GM18505 (cell line): ENCODE measurements around the gene LRRC61.

ENCODE experiments used
- ATAC-seq: cut with Tn5 transposase; IDR thresholded peaks from one replicate; pipeline ENCODE4 v1.9.1; 2021; ENCODE audit not compliant: unreplicated experiment
- POLR2A ChIP-seq: IDR thresholded peaks from 4 replicates; pipeline ENCODE4 v1.6.1; 2011; ENCODE audit warnings: borderline replicate concordance; ENCODE audit not compliant: insufficient read depth, insufficient read length; ENCODE audit errors: extremely low read depth

Gene LRRC61

GRCh38 chr7:150336746-150337145 is 13.6 kb downstream of the LRRC61 start:
- TF ChIP-seq POLR2A: no peak
- ATAC-seq: no peak

DNA sequence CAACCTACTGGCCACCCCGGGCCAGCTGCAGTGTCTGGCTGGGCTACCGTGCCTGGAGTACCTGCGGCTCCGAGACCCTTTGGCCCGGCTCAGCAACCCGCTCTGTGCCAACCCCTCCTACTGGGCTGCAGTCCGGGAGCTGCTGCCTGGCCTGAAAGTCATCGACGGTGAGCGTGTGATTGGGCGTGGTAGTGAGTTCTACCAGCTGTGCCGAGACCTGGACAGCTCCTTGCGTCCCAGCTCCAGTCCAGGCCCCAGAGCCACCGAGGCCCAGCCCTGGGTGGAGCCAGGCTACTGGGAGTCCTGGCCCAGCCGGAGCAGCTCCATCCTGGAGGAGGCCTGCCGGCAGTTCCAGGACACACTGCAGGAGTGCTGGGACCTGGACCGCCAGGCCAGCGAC is 14.0 kb downstream of the LRRC61 start:
- ATAC-seq: no peak
- no peak for TF ChIP-seq POLR2A

GRCh38 chr7:150337659-150338081 is 14.5 kb downstream of the LRRC61 start:
- no peak for TF ChIP-seq POLR2A
- no peak for ATAC-seq

DNA sequence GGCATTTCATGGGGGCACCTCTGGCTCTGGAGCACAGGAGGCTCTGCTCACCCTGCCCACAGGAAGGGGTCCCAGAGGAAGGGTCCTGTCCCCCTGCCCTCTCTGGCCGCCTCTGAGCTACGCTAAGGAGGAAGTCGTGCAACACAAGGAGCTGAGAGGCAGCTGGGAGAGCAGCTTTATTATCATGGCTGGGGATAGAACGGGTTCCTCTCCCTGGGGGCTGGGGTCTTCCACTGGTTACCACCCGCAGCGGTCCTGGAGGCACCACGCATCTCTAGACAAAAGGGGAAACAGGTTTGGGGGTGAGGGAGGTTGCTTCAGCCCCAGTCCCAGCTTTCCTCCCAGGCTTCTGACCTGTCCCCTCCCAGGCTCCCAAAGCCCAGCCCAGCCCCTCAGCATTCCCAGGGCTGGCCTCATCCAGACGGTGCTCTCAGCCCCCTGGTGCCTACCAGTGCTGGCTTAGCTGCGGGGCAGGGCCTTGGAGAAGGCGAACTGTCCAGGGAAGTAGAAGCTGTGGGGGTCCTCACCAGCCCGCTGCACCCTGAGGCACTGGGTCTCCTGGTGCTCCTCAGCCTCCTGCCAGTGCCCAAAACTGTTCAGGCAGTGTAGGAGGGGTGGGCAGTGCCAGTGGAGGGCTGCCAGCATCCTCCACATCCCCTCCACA is 15.1 kb downstream of the LRRC61 start:
- no peak for ATAC-seq
- no peak for TF ChIP-seq POLR2A

GRCh38 chr7:150339409-150339809 is 16.3 kb downstream of the LRRC61 start:
- no peak for TF ChIP-seq POLR2A
- no peak for ATAC-seq

DNA sequence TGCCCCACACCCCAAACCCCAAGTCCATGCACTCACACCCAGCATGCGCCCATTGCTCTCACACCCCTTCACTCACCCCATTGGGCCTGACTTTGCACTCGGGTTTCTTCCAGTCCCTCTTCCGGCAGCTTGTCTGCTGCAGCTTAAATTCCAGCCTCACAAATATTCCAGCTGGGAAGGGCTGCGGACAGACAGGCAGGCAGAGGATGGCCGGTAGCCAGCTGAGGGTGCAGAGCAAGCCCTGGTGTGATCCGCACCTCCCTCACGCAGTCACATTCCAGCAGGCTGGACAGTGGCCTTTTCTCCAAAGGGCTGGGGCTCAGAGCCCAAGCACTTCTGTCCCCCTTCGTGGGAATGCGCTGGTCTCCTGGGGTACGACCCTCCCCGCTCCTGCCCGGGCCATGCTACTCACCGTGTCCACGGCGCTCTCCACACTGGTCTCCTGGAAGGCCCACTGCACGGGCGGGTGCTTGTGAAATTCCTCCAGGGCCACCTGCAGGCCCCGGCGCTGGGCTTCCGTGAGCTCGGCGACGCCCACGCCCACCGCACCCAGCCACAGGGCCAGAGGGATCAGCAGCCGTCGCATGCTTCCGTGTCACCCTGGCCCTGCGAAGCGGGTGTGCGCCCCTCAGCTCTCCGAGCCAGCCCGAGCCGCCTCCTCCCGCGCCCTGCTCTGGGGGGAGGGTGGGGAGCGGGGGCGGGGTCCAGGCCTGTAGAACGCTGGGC is 17.0 kb downstream of the LRRC61 start:
- no peak for TF ChIP-seq POLR2A

GRCh38 chr7:150340875-150341262 is 17.7 kb downstream of the LRRC61 start:
- TF ChIP-seq POLR2A: no peak
- ATAC-seq: no peak

More for the DNA sequence above, 17.0 kb downstream of the LRRC61 start:
- ATAC-seq: no peak

GRCh38 chr7:150341263-150342120 is 18.3 kb downstream of the LRRC61 start, which contains the start of gene RARRES2:
Gene RARRES2, minus strand, starts transcription at chr7:150341629. Its CDS starts 1,020 bp downstream, at chr7:150340609.
- ATAC-seq: no peak
- no peak for TF ChIP-seq POLR2A

GRCh38 chr7:150342121-150342408 is 18.9 kb downstream of the LRRC61 start:
- no peak for ATAC-seq
- no peak for TF ChIP-seq POLR2A

GRCh38 chr7:150343225-150343624 is 20.1 kb downstream of the LRRC61 start:
- no peak for ATAC-seq
- TF ChIP-seq POLR2A: no peak

DNA sequence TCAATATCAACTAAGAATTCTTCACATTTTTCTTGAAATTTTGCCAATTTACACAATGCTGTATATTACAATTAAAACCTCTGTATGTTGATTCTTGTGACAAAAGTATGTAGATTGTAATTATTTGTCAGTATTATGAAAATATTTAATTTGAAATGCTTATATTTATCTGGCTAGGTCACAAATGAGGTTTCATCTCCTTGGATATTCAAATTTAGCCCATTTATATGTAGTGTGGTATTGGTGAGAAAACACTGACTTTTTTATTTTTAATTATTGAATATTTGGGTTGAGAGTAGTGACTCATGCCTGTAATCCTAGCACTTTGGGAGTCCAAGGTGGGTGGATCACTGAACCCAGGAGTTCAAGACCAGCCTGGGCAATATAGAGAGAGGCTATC is 21.1 kb downstream of the LRRC61 start:
- no peak for ATAC-seq
- TF ChIP-seq POLR2A: no peak

GRCh38 chr7:150345012-150345411 is 21.9 kb downstream of the LRRC61 start:
- TF ChIP-seq POLR2A: no peak
- no peak for ATAC-seq

- no peak for TF ChIP-seq POLR2A
- ATAC-seq: no peak
Measured at GRCh38 chr7:150346922-150347321, 23.8 kb downstream of the LRRC61 start.
